GM18499 (cell line): Measurements from ENCODE around the gene GLRA2.
"Not testable (repeated sequence)": the region's sequence is repeated elsewhere in the genome, so short reads cannot be mapped to it uniquely, and the experiment has no call there.

Experiments
- ATAC-seq: cut with Tn5 transposase; IDR thresholded peaks from one replicate; pipeline ENCODE4 v1.9.1; 2021; ENCODE audit warnings: moderate number of reproducible peaks; ENCODE audit not compliant: insufficient read depth, unreplicated experiment

GLRA2 gene

DNA sequence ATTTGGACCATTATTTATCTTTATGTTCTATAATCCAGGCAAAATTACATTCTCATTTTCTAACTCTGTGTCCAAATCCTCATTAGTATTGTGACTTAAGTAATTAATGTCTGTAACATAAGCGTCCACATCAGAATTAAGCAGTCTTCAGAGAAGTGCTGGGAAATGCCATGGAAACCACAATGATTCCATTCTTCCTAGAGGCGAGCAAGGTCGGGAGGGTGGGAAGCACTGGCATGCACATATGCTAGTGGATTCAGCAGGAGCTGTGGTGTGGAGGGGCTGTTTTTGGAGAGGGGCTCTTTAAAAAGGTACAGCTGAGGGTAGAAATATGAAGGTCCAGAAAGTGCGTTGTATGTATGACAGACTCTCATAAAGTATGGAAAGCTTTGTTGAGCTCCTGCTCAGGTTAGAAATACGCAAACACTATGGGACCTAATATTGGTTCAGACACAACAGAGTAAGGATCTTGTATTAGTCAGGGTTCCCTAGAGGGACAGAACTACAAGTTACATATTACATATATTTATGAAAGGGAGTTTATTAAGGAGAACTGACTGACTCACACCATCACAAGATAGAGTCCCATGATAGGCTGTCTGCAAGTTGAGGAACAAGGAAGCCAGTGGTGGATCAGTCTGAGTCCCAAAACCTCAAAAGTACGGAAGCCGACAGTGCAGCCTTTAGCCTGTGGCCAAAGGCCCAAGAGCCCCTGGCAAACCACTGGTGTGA is 61.5 kb downstream of the GLRA2 start:
- no peak for ATAC-seq

GRCh38 chrX:14591976-14592375 is 62.6 kb downstream of the GLRA2 start:
- ATAC-seq = no peak

- no peak for ATAC-seq
These were observed 65.2 kb downstream of the GLRA2 start for GRCh38 chrX:14594521-14594920.

DNA sequence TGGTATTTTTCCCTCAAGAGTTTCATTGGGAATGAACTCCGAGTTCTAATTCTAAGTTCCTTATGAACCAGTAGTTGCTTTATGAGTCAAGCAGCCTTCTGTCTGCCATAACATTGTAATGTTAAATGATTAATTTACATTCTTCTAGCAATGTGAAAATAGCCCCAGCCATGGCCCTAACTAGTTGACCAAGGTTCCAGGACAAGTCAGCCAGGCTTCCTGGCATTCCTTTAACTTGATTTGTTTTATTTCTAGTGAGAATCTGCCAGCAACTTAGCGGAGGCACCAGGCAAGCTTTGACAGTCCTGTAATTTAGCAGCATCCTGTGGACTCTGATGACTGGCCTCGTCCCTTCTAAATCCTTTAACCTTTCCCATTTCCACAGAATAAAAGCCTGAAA is 69.0 kb downstream of the GLRA2 start:
- no peak for ATAC-seq

- no peak for ATAC-seq
These were observed 78.2 kb downstream of the GLRA2 start for GRCh38 chrX:14607446-14607985.

- not testable (repeated sequence) for ATAC-seq
These were observed 83.1 kb downstream of the GLRA2 start for GRCh38 chrX:14612450-14612849.

- no peak for ATAC-seq
These were observed 87.0 kb downstream of the GLRA2 start for GRCh38 chrX:14616301-14616700.

- ATAC-seq = no peak
These were observed 87.5 kb downstream of the GLRA2 start for GRCh38 chrX:14616836-14617235.

DNA sequence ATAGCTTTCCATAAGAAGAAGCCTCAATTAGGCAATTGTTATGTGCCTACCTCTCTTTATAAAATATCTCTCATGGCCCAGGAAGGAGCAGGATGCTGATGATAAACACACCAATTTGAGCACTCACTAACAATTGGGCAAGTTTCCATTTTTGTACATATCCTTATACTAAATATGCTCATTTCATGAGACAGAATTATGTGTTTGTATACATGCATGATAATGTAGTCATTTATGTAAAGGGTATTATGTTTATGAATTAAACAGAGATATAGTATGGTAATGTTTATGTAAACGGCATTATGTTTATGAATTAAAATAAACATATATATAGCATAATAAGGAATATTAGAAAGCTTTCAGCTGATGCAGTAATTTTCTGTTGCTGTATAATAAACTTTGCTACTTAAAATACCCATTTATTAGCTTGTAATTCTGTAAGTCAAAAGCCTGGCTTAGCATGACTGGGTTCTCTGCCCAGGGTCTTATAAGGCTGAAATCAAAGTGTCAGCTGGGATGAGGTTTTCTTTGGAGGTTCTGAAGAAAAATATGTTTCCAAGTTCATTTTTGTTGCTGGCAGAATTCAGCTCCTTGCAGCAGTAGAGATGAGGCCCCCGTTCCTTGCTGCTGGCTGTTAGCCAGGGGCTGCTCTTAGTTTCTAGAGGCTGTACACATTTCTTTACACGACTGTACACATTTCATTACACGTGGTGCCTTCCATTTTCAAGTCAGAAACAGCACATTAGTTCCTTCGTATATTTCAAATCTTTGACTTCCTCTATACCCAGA is 89.0 kb downstream of the GLRA2 start:
- no peak for ATAC-seq

DNA sequence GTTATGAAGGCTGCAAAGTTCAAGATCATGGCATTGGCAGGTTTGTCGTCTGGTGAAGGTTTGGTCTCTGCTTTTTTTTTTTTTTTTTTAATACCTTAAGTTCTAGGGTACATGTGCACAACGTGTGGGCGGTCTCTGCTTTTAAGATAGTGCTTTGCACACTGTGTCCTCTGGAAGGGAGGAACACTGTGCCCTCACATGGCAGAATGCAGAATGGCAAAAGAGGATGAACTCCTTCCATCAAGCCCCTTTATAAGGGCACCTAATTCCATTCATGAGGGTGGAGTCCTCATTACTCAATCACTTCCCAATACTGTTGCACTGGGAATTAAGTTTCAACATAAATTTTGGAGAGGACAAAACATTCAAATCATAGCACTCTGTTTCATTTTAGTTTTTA is 101.4 kb downstream of the GLRA2 start:
- no peak for ATAC-seq

DNA sequence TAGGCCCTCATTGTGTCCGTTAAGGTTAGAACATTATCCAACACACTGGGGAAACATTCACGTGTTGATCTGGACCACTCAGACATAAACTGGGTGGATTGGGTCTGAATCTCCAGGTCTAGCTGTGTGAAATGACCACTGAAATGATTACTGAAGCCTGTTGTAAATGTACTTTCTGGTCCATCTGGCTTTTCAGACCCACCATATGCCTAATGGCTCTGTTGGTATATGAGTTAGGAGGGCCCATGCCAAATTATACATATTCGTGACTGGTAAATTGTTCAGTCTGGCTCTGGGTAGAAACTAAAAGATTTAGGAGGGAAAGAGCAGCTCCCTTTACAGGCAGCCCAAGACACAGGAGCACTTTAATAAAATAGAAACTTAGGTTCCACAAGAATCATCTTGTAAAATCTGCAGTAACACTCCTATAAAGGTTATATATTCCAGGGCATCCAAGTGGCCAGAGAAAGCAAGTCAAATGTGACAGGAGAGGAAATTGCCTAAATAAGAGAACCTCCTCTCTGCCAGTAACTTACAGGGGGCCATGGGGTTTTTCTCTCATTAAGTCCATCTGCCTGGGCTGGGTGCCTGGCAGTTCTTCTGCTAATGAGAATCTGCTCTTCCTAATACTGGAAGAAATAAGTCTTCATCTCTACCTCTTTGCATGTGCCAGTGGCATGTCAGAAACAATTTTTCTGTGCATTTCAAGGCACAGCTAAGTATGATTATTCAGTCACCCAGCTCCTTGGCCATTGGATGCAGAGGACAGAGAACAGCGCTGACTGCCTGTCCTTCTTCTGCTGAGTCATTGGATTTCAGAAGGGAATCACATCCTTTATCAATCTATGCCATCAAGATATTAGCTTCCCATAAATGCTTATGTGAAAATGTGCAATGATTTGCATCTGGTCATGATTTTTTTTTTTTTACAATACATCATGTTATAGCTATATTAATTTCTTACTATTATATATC is 112.6 kb downstream of the GLRA2 start:
- ATAC-seq = no peak

DNA sequence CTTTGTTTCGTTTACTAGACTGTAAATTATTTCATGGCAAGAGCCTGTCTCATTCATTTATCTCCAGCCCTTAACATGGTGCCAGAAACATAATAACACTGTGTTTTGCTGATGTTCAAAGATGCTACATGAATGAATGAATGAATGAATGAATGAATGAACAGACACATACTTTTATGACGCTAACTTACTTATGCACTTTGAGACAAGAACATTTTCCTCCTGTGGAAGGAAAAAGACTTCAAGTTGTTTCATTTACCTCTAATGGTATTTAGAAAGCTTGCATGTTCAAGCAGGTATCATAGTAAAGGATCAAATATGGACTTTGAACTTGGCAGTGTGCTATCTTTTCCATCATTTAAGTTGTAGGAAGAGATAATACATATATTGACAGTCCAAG is 131.6 kb downstream of the GLRA2 start:
- no peak for ATAC-seq

GRCh38 chrX:14670819-14671218 is 141.5 kb downstream of the GLRA2 start:
- peak; percentile 59 for ATAC-seq

DNA sequence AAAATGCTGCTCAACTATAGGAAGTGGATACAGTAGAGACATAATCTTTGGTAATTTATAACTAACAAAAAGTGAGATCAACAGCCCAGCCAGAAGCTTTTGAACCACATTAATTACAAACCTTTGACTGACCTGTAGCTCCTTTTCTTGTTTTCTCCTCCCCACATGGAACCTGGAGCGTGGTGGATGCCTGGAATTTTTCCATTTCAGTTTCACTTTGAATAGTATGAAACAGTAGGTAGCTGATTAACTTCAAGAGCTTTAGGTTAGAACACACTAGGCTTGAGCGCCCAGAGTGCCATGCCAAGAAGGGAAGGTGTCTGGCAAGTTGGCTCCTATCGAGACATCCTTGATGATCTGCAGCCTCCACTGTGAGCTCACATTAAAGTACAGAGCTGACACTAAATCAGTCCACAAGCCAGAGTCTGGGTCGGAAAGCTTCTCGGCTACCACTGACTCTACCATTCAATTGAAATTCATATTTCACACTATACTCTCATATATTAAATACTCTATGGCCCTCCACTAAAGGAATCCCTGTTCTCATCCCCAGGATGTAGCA is 143.4 kb downstream of the GLRA2 start:
- no peak for ATAC-seq

- no peak for ATAC-seq
These were observed 143.9 kb downstream of the GLRA2 start for GRCh38 chrX:14673236-14673635.

GRCh38 chrX:14673764-14674163 is 144.4 kb downstream of the GLRA2 start:
- peak; percentile 75 for ATAC-seq

DNA sequence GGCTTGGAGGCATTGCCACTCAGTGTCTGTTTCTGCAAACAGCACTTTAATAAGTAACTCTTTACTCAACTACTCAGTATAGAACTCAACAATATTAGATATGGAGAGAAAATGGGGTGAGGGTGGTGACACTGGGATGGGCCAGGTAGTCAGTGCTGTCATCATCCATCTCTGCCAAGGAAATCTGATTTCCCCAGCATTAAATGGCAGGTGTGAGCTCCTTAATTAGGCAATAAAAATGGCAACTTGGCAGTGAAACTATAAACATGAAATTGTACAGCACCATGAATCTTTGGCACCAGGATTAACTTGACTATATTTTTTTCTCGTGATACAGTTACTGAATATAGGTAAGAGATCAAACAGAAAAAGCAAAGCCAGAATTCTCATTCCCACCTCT is 146.2 kb downstream of the GLRA2 start:
- no peak for ATAC-seq

GRCh38 chrX:14676431-14676830 is 147.1 kb downstream of the GLRA2 start:
- ATAC-seq = no peak

DNA sequence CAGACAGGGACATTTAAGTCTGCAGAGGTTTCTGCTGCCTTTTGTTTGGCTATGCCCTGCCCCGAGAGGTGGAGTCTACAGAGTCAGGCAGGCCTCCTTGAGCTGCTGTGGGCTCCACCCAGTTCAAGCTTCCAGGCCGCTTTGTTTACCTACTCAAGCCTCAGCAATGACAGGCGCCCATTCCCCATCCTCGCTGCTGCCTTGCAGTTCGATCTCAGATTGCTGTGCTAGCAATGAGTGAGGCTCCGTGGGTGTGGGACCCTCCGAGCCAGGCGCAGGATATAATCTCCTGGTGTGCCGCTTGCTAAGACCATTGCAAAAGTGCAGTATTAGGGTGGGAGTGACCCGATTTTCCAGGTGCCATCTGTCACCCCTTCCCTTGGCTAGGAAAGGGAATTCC is 159.0 kb downstream of the GLRA2 start:
- ATAC-seq = not testable (repeated sequence)

GRCh38 chrX:14690553-14690952 is 161.2 kb downstream of the GLRA2 start:
- ATAC-seq = no peak
